ENCODE results near the gene FBXL7.

Gene FBXL7

DNA sequence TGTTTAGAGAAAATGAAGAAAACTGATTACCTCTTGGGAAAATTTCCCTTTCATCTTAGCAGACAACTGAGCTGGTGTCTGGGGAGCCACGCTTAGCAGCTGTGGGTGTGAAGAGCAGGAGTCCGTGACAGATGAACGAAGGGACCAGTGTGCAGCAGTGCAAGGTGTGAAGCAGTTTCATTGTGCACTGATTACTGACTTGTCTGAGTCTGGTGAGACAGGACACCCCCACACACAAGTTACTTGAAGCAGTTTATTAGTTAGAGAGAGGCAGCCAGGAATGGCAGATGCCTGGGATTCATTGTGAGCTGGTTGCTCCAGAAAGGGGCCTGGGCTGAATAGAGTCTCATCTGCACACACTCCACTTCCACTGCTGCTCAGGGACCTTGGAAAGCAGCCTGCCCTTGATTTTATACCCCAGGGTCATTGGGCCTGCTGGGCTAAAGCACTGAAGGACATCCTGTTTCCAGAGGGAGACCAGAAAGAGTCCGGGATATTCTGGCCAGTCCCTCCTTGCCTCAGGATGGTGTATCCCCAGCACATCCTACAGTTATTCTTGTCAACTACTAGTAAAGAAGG is 47.4 kb downstream of the FBXL7 start:
- no peak for DNase-seq

DNA sequence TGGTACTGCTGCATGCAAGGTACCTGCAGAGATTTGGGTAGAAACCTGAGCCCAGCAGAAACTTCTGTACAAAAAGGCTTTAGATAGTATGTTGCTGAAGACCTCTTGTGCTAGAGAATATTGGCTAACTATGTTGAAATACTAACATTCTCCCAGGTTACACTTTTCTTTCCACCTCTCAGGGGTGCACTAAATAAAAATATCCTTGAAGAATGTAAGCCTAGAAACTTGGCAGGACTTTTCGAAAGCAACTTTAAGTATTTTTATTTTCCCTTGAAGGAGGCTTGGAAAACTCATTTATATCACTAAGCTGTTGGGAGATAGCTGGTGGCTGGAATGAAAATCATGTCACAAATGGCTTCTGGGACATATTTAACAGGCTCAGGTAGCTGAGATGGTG is 50.0 kb downstream of the FBXL7 start:
- DNase-seq = no peak

DNA sequence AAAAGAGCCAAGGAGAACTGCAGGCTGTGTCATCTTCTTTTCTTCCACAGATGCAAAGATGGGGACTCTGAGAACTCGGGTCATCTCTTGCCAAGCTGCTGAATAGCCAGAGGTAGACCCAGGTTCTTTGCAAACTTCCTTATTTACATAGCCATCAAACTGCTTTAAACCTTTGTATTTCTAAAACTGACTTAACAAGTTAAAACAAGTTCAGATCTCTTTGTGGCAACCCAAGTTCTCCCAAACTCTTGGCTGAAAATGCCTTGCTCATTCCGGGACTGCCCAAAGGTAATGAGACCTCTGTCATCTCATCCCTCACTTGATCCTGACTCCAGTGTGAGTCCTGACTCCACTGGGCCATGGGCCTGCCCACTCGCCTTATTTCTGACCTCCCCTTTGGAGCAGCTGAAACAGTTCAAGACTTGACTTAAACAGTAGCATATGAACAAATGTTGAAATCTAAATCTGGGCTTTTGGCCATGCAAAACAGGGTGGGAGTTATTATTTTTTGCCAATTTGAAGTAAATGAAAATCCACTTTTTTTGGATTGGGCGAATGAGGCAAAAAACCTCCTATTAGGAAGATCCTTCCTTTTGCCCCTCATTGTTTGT is 50.6 kb downstream of the FBXL7 start:
- no peak for DNase-seq

DNA sequence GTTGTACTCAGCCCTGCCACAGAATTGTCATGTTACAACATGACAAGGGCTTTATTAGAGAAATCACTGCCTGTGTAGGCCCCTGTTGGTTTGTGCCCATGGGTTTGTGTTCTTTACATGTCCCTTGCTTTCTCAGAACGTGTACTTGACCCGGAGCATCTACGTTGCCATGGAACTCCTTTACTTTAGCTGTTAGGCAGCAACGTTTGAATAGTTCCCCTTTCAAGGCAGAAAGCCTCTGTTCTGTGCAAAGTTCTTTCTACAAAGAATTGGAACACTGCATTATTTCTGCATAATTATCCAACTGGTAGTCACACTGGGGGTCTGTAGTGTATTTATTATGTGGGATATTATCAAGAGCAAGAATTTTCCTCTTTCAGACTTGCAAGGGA is 51.1 kb downstream of the FBXL7 start:
- no peak for DNase-seq

DNA sequence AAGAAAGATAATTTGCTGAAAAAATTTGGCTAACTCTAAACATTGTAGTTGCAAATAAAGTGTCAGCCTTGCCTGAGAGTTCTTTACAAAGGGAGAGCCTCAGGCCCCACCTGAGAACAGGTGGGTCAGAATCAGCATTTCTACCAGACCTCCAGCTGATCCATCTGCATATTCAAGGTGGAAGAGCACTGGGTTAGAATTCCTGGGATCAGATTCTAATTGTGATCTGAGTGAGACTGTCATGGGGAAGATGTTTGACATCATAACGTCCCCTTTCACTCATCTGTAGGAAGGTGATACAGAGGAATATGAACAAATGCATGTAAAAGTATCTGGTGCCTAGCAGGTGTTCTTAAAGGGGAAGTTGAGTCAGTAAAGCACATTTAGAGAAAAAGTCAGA is 54.6 kb downstream of the FBXL7 start:
- DNase-seq = no peak

DNA sequence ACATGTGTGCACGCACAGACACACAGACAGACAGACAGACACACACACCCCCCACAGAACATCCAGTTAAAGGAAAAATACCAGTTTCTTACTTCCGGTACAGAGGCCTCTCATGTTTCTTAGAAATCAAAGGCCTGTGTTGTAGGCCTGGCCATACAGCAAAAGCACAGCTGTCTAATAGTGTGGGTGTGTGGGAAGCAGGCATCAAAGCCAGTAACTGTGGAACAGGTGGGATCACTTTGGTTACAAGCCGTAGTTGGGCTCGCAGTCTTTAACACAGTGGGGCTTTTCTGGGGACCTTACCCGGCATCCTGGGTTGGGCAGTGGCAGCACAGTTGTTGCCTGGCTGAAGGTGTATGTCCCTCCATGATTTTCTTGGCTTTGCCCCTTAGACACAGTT is 55.2 kb downstream of the FBXL7 start:
- DNase-seq = no peak

DNA sequence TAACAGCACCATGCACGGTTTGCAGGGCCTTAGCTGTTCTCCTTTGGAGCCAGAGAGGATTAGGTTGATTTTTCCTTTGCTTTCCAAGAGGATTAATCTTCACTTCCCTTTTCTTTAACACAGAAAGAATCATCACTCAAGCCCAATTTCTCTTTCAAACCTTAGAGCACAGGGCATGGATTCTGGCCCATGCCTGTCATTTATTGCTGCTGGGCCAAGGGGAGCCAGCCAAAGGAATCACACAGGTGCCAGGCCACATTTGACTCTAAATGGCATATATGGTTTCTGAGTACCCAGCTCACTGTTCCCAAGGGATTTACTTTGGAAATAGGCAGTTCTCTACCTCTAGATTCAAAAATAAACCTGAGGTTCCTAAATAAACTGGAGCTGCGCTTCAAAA is 58.3 kb downstream of the FBXL7 start:
- no peak for DNase-seq

DNA sequence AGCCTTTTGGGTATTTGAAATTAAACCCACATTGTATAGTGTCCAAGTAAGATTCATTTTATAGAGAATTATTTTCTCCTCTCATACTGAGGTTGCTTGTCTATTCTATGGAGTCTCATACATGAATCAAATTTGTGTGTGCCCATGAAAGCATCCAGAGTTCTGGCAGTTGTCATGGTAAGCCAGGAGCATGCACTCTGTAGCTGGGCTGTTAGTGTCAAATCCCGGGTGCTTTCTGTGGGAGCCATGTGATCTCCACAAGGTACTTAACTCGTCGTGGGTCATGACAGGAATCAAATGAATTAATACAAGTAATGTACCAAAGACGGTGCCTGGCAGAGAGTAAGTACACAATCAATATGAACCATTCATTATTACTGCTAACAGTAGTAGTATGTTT is 58.7 kb downstream of the FBXL7 start:
- DNase-seq = no peak

DNA sequence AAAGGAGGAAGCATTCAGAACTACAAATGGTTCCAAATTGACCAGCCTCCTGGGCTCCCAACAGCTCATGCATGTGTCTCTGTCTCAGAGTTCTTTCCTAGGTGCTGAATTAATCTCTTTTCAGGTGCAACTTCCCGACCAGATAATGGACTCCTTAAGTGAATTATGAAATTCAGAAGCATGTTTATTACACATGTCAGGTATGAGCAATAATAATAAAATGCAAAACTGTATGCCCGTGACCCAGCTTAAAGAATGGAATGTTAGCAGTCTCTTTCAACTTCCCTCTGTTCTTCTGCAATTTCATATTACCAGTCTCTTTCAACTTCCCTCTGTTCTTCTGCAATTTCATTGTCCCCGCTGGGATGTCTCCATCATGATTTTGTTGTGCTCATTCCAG is 60.4 kb downstream of the FBXL7 start:
- DNase-seq = no peak

DNA sequence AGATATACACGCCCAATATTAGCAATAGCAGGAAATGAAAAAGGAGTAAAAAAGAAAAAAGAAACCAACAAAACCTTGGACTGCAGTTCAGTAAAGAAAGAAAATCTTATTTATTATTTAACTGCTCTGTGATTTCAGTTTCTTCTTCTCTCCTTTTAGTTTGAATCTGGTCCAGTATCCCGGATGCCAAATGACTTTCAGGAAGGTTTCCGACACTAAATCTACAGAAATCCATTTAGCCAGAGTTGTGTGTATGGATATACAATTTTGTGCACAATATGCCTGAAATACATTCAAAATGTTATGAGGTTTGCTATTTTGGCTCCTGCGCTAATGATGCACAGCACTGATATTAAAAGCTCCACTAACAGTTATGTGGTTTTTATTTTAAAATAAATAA is 64.5 kb downstream of the FBXL7 start:
- no peak for DNase-seq

DNA sequence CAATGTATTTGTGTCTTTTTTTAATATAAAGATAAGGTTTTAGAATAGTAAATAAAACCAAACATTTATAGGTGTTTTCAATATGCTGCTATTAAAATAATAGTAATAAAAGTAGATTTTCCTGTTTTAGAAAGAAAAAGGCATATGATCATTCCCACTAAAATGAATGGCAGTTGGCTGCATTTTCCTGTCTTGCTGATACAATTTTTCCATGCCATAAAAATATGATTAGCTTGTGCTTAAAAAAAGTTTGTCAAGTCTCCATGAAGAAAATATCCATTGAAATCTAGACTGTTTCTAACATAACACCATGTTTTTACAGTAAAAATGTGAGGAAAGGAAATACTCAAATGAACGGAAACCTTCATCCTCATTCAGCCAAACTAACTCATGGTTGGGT is 65.0 kb downstream of the FBXL7 start:
- DNase-seq = no peak

DNA sequence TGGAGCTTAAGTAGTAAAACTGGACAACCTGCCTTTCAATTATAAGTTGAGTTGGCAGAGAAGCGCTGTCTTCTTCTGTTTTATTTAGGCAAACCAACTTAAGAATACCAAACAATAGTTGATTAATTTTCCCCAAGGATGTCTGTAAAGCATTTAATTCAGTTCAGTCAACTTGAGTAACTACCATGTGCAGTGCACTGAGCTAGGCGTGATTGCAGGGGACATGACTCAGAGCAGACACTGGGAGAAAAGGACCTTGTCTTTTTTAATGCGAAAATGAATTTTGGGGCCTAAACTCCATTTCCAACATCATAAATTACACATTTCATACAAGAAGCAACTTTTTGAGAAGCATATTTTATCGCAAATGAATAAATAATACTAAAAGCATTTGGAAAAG is 66.3 kb downstream of the FBXL7 start:
- DNase-seq = no peak

DNA sequence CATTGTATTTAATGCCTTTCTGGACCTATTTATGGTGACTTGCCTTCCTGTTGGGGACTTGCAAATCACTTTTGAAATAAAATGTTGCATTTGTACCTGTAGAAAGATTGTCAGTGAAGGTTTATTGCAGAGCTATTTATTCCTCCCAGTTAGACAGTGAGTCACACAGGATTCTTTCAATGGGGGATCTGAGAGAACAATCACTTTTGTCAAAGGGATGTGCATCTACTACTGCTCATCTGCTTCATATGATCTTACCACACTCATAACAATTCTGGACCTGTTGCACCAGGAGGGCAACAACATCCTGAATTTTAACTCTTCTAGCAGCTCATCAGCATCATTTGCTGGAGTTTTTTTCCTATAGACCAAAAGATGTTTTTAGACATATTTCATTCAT is 66.8 kb downstream of the FBXL7 start:
- DNase-seq = no peak

DNA sequence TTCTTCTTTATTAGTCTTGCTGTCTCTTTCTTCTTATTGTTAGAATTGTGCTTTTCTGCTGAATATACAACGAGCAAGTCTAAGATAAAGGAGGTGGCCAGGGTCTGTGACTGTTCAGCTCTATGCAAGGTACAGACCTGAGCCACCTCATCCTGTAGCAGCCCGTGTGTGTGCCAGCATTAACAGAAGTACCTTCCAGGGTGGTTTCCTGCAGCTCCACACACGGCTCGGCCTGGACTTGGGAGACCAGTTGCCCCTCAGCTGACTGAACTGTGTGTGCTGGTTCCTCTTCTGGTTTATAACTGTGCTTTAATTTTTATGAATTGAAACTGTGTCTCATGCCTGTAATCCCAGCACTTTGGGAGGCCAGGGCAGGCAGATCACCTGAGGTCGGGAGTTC is 70.5 kb downstream of the FBXL7 start:
- no peak for DNase-seq

DNA sequence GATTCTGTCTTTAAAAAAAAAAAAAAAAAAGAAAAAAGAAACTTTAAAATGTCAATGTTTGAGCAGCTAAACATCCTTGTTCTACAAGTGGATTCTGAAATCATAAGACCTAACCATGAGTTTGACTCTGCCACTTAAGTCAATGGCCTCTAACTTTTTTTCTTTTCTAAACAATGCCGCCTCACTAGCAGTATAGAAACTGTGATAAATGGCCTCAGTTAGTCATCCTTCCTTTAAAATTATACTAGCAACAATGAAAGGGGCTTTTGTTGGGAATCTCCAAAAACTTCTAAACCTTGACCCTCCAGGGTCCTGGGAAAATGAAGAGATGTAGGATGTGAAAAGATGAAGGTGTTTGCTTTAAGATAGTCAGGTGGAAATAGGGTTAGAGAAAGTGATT is 71.1 kb downstream of the FBXL7 start:
- no peak for DNase-seq

DNA sequence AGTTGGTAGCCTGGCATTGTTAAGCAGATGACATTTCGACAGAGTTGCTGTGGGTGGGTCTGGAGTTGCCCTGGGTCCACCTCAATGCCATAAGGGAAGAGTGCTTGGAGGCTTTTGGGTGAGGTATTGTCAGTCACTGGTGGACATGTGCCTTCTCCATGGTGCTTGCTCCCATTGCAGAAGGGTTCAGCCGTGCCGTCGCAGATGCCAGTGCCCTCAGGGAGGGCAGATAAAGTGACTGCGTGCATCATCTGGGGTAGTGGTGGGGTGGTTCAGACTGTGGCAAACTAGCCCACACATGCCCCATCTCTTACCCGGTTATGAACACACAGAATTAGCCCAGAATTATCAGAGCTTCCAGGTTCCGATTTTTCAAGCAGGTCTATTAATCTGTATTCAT is 71.6 kb downstream of the FBXL7 start:
- DNase-seq = no peak

DNA sequence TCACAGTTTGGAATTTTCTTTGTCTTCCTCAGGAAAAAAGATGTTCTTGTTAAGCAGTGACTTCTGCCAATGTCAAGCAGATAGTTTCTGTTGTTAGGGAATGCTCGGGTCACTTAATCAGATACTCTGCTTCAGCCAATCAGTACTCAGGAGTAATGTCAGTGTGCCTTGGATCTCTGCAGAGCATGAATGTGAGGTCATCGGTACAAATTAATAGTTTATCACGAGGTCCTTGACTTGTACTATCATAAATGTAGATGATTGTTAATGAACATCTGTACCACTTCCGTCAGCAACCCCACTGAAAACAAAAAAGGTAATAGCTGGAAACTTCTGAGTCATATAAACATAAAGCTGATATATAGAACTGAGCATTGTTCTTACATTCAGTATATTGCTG is 73.6 kb downstream of the FBXL7 start:
- no peak for DNase-seq

DNA sequence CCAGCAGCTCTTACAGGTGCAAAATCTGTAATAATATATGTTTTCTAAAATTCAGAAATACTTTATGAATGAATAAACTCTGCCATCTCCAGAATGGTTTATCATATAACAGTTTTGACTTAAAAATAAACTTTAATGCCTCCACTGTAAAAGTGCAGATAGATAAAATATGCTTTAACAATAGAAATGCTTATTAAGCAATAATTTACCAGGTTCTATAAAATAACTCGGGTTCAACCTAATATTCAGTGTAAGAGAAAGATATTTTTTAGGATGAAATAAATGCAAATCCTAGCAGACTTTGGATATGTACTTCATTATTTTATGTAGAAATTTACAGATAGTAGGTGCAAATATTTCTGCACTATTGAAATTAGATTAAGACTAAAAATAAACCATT is 74.1 kb downstream of the FBXL7 start:
- DNase-seq = no peak

DNA sequence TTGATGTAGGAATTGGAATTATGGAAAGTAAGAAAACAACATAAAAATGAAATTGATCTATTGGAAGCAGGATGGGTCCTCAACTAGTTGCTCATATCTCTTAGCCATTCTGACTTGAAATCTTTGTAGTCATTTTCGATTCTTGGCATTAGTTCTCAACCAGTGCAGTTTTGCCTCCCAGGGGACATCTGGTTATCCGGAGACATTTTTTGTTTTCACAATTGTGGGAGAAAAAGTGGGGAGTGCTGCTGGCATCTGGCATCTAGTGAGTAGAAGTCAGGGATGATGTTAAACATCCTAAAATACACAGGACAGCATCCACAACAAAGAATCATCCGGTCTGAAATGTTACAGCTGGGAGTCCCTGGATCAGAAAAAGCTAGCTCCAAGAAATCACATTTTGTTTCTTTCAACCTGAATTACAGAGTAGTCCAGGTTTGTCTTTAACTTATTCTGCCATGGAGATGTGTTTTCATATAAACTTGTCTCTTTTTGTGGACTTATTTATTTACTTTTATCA is 74.9 kb downstream of the FBXL7 start:
- DNase-seq = no peak

DNA sequence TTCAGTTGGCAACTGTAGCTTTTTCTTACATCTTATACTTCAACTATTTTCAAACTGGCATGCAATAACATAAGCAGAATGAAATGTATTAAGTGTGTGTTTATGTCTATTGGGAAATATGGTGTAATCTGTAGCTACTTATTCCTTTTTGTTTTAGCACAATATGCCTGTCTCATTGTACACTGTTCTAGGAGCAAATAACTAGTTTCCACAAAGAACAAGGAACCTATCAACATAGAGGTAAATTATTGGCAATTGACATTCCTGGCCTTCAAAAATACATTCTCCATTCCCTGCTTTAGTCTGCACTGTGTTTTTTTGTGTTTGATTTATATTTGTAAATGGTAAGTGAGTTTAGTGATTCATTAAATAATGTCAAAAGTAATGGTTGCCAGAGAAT is 75.7 kb downstream of the FBXL7 start:
- no peak for DNase-seq

DNA sequence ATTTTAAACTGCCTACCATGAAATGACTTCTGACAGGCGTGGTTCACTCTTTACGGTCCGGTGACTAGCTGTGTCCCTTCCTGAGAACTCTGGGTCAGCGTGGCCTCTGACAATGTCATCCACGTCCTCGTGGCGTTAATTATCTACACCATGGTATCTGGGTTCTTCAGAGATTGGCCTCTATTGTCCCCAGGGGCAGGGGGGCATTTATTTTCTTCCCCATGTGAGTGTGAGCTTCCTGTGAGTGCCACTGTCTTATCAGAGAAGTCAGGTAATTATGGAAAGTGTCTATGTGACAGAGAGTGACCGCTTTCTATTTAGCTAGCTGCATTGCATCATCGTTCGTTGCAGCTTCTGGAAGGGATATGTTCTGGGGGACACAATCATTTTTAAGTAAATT is 77.2 kb downstream of the FBXL7 start:
- no peak for DNase-seq

DNA sequence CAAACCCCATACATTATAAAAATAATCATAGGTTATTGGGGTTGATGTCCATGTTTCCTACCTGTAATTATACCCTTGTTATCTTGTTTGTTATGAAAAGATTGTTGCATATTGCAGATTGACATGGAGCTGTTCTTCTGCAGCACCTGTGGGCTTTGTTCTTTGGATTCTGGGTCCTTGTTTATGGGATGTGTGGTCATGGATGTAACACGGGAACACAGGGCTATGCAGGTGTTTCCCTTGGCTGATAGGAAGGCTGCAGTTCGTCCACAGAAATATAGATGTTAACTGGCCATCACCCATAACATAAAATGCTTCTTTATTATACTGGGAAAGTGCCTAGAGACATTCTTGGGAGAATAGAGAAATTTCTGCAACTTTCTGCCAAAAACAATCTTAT is 77.9 kb downstream of the FBXL7 start:
- DNase-seq = no peak

DNA sequence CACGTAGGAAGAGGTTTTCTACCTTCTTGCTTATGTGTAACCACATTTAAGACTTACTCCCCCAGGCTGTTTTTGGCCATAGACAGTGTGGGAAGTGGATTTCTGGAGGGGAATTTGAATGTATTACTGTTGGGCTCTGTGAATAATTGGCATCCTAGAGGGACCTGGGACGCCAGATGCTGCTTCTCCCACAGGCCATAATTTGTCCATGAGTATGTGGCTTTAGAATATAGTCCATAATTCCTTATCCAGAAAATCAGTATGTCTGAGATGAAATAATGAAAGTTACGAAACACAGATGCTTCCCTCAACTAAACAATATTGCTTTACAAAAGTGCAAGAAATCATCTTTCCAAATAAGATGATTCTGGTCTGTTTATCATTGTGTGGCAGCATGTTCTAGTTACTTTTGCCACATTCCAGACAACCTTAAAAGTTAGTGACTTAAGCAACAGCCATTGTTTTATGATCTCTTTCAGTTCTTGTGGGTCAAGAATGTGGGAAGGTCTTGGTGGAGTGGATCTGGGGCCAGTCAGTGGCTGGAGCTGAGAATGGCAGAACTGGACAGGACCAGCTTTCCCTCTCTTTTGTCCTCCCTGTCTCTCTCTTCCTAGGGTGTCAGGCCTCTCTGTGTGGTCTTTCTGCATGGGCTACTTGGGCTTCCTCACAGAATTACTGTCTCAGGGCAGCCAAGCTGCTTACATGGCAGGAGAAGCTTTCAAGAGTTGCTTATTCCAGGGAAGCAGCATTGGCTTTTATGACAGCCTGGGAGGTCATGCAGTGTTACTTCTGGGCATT is 79.4 kb downstream of the FBXL7 start:
- DNase-seq = no peak

DNA sequence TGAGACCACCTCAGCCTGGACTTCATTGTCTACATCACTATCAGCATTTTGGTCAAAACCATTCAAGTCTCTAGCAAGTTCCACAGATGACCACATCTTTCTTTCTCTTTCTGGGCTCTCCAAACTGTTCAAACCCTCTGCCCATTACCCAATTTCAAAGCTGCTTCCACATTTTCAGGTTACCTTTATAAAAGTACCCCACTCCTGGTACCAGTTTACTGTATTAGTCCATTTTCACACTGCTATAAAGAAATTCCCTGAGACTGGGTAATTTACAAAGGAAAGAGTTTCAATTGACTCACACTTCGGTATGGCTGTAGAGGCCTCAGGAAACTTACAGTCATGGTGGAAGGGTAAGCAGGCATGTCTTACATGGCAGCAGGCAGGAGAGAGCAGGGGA is 84.5 kb downstream of the FBXL7 start:
- DNase-seq = no peak

DNA sequence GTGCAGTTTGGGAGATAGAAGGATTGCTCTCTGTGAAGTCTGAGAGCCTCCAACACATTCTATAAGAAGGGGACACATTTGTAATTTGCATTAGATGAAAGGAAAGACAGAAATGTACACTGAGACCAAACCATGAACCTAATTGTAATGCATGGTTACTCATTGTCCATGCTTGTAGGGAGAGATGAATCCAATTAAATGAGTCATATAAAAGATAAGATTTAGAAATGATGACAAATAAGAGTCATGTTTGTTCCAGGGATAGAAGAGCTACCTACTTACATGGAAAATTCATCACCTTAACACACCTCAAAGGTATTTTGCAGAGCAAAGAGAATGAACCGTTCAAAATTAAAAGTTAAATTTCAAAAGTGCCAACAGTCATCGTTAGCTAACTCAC is 85.1 kb downstream of the FBXL7 start:
- DNase-seq = no peak
